ENCODE measurements around the gene TJAP1.

DNA sequence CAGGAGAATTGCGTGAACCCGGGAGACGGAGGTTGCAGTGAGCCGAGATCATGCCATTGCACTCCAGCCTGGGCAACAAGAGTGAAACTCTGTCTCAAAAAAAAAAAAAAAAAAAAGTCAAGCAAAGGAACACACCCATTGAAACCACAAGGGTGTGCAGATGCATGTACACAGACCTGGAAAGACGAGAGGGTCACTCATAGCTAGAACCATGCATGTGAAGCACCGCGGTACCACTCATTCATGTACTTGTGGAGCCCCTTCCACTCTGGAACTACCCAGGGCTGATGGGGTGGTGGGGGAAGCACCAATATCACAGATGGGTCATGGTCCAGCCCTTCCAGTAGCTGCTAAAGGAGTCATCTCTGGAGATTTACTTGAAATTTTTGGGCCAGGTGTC is 7.4 kb upstream of the TJAP1 start:
- TF ChIP-seq CTCF (IDR thresholded peaks at IDR 0.05; ENCODE audit: poor library complexity) (no peak), EZH2phosphoT487 (IDR thresholded peaks at IDR 0.05; ENCODE audit: low read depth, severe bottlenecking, unreplicated experiment) (no peak)

Measured in hepatocyte (in vitro differentiated cells).